ENCODE data around the gene GSAP.

DNA sequence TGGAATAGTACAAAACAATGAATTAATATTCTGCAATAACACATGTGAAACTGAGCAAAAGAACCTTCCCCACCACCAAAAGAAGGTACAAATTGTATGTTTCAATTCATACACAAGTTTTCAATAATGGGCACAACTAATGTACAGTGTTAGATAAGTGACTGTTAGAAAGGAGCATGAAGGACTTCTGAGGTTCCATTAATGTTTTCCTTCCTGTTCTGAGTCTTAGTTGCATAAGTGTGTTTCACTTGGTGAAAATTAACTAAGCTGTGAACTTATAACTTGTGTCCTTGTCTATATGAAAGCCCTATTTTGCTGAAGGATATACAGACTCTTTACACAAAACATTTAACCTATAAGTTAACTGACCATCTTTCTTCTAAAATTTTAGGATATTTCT is 8.2 kb downstream of the GSAP start:
- TF ChIP-seq, protein P1, sequence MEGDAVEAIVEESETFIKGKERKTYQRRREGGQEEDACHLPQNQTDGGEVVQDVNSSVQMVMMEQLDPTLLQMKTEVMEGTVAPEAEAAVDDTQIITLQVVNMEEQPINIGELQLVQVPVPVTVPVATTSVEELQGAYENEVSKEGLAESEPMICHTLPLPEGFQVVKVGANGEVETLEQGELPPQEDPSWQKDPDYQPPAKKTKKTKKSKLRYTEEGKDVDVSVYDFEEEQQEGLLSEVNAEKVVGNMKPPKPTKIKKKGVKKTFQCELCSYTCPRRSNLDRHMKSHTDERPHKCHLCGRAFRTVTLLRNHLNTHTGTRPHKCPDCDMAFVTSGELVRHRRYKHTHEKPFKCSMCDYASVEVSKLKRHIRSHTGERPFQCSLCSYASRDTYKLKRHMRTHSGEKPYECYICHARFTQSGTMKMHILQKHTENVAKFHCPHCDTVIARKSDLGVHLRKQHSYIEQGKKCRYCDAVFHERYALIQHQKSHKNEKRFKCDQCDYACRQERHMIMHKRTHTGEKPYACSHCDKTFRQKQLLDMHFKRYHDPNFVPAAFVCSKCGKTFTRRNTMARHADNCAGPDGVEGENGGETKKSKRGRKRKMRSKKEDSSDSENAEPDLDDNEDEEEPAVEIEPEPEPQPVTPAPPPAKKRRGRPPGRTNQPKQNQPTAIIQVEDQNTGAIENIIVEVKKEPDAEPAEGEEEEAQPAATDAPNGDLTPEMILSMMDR (IDR thresholded peaks at IDR 0.05; ENCODE audit: low read length) = no peak
- TF ChIP-seq EZH2 (IDR thresholded peaks at IDR 0.05; ENCODE audit: borderline replicate concordance, low read length) = no peak

All from OCI-LY1 (cell line).